ENCODE measurements around the gene CCDC201.
A peak's percentile ranks its signal among the peaks of the same experiment; 100 is the strongest.
"Not testable (repeated sequence)": the region's sequence is repeated elsewhere in the genome, so short reads cannot be mapped to it uniquely, and the experiment has no call there.

CCDC201 gene

DNA sequence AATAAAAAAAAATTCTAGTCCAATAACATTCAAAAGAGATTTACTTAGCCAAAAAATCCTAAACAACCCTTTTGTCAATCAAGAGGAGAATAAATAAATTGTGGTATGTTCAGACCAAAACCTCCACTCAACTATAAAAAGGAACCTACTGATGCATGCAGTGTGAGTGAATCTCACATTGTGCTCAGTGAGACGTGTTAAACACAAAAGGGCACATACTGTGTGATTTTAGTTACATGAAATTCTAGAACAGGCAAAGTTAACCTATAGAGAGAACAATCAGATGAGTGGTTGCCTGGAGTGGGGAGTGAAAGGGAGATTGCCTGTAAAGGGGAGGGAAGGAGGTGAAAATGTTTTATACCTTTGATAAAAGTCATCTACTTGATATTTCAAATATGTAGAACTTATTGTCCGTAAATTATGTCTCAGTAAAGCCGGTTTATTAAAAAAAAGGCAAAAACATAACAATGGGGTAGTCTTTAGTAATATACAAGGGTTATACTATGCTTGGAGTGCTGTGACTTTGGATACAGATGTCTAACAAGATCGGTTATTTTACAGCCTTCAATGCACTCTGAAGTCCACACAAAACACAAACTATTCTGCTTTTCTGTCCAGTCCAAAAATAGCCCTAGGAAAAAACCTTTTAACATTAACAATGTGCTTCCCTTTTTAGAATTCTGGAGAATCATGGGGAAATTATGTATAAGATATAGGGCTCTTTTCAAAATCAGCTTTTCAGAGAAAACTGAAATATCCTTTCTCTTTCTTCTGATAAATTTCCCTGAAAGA lies 30.8 kb downstream of the CCDC201 start:
- DNase-seq (ENCODE audit: low read depth in 1 of 2, low spot score in 1 of 2); in situ Hi-C loops (cut with HindIII; ENCODE audit: low pct_unique_long_range_greater_than_20kb, low sequenced_read_pairs): not testable (repeated sequence)

GRCh38 chr7:45838852-45839251 lies 34.0 kb downstream of the CCDC201 start:
- in situ Hi-C loops (cut with HindIII; ENCODE audit: low pct_unique_long_range_greater_than_20kb, low sequenced_read_pairs): not testable (repeated sequence)

DNA sequence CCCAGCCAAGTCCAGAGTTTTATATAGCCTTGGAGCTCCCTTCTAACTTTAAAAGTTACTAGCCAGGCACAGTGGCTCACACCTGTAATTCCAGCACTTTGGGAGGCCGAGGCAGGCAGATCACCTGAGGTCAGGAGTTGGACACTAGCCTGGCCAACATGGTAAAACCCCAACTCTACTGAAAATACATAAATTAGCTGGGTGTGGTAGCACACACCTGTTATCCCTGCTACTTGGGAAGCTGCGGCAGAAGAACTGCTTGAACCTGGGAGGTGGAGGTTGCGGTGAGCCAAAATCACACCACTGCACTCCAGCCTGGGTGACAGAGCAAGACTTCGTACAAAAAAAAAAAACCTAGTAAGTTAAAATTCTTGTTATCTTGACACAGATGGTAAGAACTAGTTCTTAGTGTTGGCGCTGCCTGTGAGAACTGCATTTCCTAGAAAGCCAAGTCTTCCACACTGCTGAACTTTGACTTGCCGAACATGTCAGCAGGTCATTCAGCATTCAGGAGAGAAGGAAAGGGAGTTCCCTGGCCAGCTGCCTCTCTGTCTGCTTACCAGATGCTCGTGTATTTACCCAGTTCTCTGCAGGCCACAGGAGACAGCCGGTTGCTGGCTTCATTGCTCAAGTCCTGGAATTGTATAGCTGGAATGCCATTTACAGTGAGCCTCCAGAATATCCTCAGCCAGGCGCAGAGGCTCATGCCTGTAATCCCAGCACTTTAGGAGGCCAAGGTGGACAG lies 40.3 kb downstream of the CCDC201 start:
- peak in 1 of 2 experiments; percentile 13 for DNase-seq (ENCODE audit: low read depth in 1 of 2, low spot score in 1 of 2)
- in situ Hi-C loops (cut with HindIII; ENCODE audit: low pct_unique_long_range_greater_than_20kb, low sequenced_read_pairs): not testable (repeated sequence)

More at GRCh38 chr7:45838852-45839251, 34.0 kb downstream of the CCDC201 start:
- DNase-seq (ENCODE audit: low read depth in 1 of 2, low spot score in 1 of 2): not testable (repeated sequence)

GRCh38 chr7:45829846-45830245 lies 43.0 kb downstream of the CCDC201 start:
- DNase-seq (ENCODE audit: low read depth in 1 of 2, low spot score in 1 of 2); in situ Hi-C loops (cut with HindIII; ENCODE audit: low pct_unique_long_range_greater_than_20kb, low sequenced_read_pairs): not testable (repeated sequence)

GRCh38 chr7:45827731-45828130 lies 45.2 kb downstream of the CCDC201 start:
- in situ Hi-C loops (cut with HindIII; ENCODE audit: low pct_unique_long_range_greater_than_20kb, low sequenced_read_pairs); DNase-seq (ENCODE audit: low read depth in 1 of 2, low spot score in 1 of 2): not testable (repeated sequence)

GRCh38 chr7:45826550-45826949 lies 46.3 kb downstream of the CCDC201 start:
- DNase-seq (ENCODE audit: low read depth in 1 of 2, low spot score in 1 of 2); in situ Hi-C loops (cut with HindIII; ENCODE audit: low pct_unique_long_range_greater_than_20kb, low sequenced_read_pairs): not testable (repeated sequence)

GRCh38 chr7:45818763-45819162 lies 54.1 kb downstream of the CCDC201 start:
- DNase-seq (ENCODE audit: low read depth in 1 of 2, low spot score in 1 of 2); in situ Hi-C loops (cut with HindIII; ENCODE audit: low pct_unique_long_range_greater_than_20kb, low sequenced_read_pairs): not testable (repeated sequence)

GRCh38 chr7:45817913-45818312 lies 55.0 kb downstream of the CCDC201 start:
- DNase-seq (ENCODE audit: low read depth in 1 of 2, low spot score in 1 of 2); in situ Hi-C loops (cut with HindIII; ENCODE audit: low pct_unique_long_range_greater_than_20kb, low sequenced_read_pairs): not testable (repeated sequence)

DNA sequence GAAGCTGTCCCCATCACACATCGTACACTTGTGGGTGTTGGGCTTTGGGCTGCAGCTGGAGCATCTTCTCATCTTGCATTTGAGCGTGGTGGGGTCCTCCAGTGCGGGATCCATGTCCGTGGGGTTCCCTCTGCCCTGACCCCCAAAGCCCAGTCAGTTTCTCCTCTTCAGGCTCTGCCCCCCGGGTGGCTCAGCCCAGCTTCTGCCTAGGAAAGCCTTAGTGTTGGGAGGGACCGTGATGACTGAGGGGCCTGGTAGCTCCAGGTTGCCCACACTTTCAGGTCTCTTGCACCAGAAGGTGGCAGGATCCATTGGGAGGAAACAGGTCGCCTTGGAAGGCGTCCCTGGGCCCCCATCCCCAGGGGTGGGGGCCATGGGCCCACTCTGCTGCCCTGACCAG lies 55.9 kb downstream of the CCDC201 start:
- in situ Hi-C loops (cut with HindIII; ENCODE audit: low pct_unique_long_range_greater_than_20kb, low sequenced_read_pairs); DNase-seq (ENCODE audit: low read depth in 1 of 2, low spot score in 1 of 2): not testable (repeated sequence)

DNA sequence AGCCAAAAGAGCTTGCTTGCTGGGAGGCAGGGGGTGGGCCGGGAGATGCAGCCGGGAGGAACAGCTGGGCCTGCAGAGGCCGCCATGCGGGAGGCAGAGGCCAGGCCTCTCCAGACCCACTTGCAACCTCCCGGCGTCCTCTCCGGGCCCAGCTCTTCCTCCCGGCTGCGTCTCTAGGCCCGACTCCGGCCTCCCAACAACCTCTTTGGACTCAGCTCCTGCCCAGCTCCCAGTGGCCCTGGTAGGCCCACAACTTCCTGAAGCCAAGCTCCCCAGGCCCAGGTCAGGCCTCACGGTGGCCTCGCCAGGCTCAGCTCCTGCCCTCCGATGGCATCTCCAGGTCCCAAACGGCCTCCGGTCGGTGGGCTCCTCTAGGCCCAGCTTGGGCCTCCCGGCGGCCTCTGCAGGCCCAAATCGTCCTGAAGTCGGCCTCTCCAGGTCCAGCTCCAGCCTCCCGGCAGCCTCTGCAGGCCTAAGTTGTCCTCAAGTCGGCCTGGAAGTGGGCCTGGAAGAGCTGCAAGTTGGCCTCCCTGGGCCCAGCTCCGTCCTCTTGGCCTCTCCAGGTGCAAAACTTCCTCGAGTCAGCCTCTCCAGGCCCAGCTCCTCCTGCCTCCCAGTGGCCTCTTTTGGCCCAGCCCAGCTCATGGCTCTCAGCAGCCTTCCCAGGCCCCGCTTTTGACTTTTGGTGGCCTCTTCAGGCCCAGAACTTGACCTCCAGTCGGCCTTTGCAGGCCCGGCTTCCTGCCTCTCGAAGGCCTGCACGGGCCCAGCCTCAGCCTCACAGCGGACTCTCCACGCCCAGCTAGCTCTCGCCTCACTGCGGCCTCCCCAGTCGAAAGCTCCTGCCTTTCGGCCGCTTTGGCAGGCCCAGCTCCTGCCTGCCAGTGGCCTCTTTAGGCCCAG lies 58.4 kb downstream of the CCDC201 start:
- in situ Hi-C loops (cut with HindIII; ENCODE audit: low pct_unique_long_range_greater_than_20kb, low sequenced_read_pairs): not testable (repeated sequence)

DNA sequence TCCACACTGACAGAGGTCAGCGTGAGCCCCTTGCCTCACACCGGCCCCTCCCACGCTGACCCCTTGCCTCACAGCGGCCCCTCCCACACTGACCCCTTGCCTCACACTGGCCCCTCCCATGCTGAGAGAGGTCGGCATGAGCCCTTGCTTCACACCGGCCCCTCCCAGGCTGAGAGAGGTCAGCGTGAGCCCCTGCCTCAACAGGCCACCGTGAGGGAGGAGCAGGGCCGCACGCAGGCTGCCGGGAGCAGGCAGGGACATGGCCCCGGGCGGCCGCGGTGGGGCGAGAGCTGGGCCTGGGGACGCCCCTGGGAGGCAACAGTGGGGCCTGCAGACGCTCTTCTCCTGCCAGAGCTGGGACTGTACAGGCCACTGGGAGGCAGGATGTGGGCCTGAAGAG lies 59.1 kb downstream of the CCDC201 start:
- in situ Hi-C loops (cut with HindIII; ENCODE audit: low pct_unique_long_range_greater_than_20kb, low sequenced_read_pairs); DNase-seq (ENCODE audit: low read depth in 1 of 2, low spot score in 1 of 2): not testable (repeated sequence)

More for the DNA sequence above, 58.4 kb downstream of the CCDC201 start:
- not testable (repeated sequence) for DNase-seq (ENCODE audit: low read depth in 1 of 2, low spot score in 1 of 2)

DNA sequence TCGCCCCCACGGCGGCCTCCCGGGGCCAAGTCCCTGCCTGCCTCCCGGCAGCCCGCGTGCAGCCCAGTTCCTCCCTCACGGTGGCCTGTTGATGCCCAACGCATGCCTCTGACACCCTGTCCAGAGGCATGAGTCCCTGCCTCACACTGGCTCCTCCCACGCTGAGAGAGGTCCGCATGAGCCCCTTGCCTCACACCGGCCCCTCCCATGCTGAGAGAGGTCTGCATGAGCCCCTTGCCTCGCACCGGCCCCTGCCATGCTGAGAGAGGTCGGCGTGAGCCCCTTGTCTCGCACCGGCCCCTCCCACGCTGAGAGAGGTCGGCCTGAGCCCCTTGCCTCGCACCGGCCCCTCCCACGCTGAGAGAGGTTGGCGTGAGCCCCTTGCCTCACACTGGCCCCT lies 59.9 kb downstream of the CCDC201 start:
- in situ Hi-C loops (cut with HindIII; ENCODE audit: low pct_unique_long_range_greater_than_20kb, low sequenced_read_pairs): no loop called here
- no peak for DNase-seq (ENCODE audit: low read depth in 1 of 2, low spot score in 1 of 2)
- TF ChIP-seq JUND (IDR thresholded peaks at IDR 0.05; ENCODE audit: low read depth): no peak

DNA sequence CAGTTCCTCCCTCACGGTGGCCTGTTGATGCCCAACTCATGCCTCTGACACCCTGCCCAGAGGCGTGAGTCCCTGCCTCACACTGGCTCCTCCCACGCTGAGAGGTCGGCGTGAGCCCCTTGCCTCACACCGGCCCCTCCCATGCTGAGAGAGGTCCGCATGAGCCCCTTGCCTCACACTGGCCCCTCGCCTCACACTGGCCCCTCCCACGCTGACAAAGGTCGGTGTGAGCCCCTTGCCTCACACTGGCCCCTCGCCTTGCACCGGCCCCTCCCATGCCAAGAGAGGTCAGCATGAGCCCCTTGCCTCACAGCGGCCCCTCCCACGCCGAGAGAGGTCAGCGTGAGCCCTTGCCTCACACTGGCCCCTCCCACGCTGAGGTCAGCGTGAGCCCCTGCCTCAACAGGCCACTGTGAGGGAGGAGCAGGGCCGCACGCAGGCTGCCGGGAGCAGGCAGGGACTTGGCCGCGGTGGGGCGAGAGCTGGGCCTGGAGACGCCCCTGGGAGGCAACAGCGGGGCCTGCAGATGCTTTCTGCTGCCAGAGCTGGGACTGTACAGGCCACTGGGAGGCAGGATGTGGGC lies 61.1 kb downstream of the CCDC201 start:
- in situ Hi-C loops (cut with HindIII; ENCODE audit: low pct_unique_long_range_greater_than_20kb, low sequenced_read_pairs); DNase-seq (ENCODE audit: low read depth in 1 of 2, low spot score in 1 of 2): not testable (repeated sequence)

DNA sequence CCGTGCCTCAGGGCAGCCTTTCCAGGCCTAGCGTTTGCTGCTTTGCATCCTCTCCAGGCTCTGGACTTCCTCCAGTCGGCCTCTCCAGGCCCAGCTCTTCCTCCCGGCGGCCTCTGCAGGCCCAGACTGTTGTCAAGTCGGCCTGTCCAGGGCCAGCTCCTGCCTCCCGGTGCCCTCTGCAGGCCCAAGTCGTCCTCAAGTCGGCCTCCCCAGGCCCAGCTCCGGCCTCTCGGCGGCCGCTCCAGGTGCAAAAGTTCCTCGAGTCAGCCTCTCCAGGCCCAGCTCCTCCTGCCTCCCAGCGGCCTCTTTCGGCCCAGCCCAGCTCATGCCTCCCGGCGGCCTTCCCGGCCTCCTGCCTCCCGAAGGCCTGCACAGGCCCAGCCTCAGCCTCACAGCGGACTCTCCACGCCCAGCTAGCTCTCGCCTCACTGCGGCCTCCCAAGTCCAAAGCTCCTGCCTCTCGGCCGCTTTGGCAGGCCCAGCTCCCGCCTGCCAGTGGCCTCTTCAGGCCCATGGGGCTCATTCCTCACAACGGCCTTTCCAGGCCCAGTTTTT lies 62.4 kb downstream of the CCDC201 start:
- DNase-seq (ENCODE audit: low read depth in 1 of 2, low spot score in 1 of 2); in situ Hi-C loops (cut with HindIII; ENCODE audit: low pct_unique_long_range_greater_than_20kb, low sequenced_read_pairs): not testable (repeated sequence)
